SIG-M5 treated with dmso at 0.1 percent for 504 hours (cell line): ENCODE measurements around the gene IRX3.

ENCODE experiments used
- DNase-seq: peaks from one replicate; lab custom pipeline; 2025; ENCODE audit not compliant: unreplicated experiment; lab: John Stamatoyannopoulos, UW

IRX3 gene

GRCh38 chr16:54291656-54292487 lies 5.3 kb upstream of the IRX3 start:
- no peak for DNase-seq

GRCh38 chr16:54290833-54291655 lies 4.5 kb upstream of the IRX3 start:
- DNase-seq: no peak

GRCh38 chr16:54289945-54290832 lies 3.6 kb upstream of the IRX3 start:
- no peak for DNase-seq

GRCh38 chr16:54289242-54289944 lies 2.8 kb upstream of the IRX3 start:
- no peak for DNase-seq

GRCh38 chr16:54288835-54289241 lies 2.3 kb upstream of the IRX3 start:
- no peak for DNase-seq

- no peak for DNase-seq
These were observed 1.6 kb upstream of the IRX3 start for GRCh38 chr16:54288030-54288834.

- DNase-seq: no peak
These were observed 793 bp upstream of the IRX3 start for GRCh38 chr16:54287131-54288029.

- no peak for DNase-seq
These were observed 559 bp downstream of the IRX3 start for GRCh38 chr16:54286090-54286365.

- DNase-seq: peak; percentile 24
These were observed 1.0 kb downstream of the IRX3 start for GRCh38 chr16:54285414-54286089.

- DNase-seq: peak; percentile 20
These were observed 1.6 kb downstream of the IRX3 start for GRCh38 chr16:54284931-54285413.

GRCh38 chr16:54284319-54284930 lies 2.2 kb downstream of the IRX3 start:
- no peak for DNase-seq

GRCh38 chr16:54283725-54284318 lies 2.8 kb downstream of the IRX3 start:
- DNase-seq: peak; percentile 18

GRCh38 chr16:54282928-54283724 lies 3.5 kb downstream of the IRX3 start:
- peak; percentile 18 for DNase-seq

- DNase-seq: peak; percentile 36
These were observed 4.2 kb downstream of the IRX3 start for GRCh38 chr16:54282202-54282927.

GRCh38 chr16:54281535-54282201 lies 4.9 kb downstream of the IRX3 start:
- DNase-seq: no peak
